ENCODE data around the gene GLUD1.

GRCh38 chr10:87085537-87085936 is 9.1 kb downstream of the GLUD1 start:
- TF ChIP-seq POLR2A (IDR thresholded peaks at IDR 0.05) (no peak), CTCF (IDR thresholded peaks at IDR 0.05) (no peak), EP300 (IDR thresholded peaks at IDR 0.05) (no peak), POLR2AphosphoS5 (IDR thresholded peaks at IDR 0.05) (no peak)
